Eye (tissue), 1 donor: Measurements from ENCODE around the gene CDC34.
"Not testable (repeated sequence)": the region's sequence is repeated elsewhere in the genome, so short reads cannot be mapped to it uniquely, and the experiment has no call there.

Experiments used
- DNase-seq: peaks from one replicate; pipeline ENCODE4 v3.0.0-alpha.2; 2015

CDC34 gene

DNA sequence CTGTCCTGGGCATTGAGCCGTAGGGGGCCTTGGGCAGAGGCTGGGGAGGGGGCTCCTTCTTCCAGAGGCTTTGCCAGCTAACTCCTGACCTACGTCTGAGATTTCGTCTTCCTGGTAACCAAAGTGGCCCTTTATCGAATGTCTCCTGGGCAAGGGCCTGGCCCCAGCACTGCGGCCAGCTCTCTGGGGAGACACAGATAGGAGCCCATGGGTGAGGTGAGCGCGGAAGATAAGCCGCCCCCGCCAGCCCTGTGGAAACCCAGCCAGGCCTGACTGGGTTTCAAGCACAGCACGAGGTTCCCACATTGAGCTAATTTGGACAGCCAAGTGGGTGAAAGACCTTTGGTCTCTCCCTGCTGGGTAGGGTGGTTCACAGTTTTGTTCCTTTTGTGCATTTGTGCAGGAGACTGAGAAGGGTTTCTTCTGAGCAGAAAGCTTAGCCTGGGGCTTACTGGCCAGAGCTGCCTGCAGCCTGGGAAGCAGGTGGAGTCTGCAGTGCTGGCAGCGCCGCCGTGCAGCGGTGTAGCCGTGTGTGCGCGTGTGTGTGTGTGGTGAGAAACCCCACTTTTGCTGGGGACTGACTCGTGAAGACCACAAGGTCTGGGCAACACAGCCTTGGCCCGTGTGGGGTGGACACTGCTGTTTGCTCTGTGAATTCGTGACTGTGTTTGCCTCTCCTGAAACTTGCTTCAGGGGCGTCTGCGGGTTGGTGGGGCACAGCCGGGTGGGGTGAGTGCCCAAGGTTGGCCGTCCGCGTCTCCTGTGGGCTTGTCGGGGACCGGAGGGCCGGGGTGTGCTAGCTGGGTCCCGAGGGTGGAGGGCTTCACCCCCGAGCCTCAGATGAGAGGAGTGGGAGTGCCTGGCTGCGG lies 43.3 kb downstream of the CDC34 start:
- DNase-seq = peak; percentile 61

- DNase-seq = no peak
Measured at GRCh38 chr19:575527-576506, 44.3 kb downstream of the CDC34 start.

DNA sequence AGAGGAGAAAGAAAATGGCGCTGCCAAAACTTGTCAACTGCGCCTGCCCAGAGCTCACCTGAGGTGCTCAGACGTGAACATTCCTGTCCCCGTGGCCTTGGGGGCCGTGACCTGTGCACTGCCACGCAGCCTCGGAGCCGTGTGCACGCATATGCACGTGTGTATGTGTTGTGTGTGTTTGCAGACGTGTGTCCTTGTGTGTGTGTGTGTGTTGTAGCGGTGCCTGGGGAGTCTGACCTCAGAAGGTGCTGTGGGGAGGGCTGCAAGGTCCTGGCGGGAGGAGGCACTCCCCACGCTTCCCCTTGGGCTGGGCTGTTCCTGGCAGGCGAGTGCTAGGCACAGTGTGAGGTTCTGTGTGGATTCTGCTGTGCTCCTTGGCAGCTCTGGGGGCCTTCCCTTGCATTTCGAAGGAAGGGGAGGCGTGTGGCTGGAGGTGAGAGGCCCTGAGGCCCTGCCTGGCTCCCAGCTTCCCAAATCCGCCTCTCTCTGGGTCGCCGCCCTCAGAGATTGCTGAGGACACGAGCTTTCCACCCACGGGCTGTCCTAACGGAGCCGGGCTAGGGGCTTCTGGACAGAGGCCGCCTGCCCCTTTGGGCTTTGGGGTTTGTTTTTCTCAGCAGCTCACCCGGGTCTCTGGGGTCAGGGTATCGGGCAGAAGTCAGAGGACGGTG lies 45.3 kb downstream of the CDC34 start:
- no peak for DNase-seq

- DNase-seq = no peak
Measured at GRCh38 chr19:577439-578392, 46.2 kb downstream of the CDC34 start.

GRCh38 chr19:579111-579841 lies 47.7 kb downstream of the CDC34 start:
- DNase-seq = no peak

DNA sequence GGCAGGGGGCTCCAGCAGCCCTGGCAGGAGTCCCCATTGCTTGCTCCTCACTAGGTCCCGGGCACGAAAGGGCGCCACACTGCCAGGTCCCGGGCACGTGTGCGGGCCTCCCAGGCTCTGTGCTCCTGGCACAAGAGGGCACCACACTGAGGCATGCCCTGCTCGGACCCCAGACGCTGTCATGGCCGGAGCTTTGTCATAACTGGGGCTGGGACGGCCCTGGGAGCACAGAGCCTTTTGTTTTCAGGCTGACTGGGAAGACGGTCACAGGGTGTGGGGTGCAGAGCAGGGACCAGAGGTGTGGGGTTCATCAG lies 48.2 kb downstream of the CDC34 start:
- DNase-seq = no peak

- DNase-seq = no peak
Measured at GRCh38 chr19:580274-580835, 48.8 kb downstream of the CDC34 start.

DNA sequence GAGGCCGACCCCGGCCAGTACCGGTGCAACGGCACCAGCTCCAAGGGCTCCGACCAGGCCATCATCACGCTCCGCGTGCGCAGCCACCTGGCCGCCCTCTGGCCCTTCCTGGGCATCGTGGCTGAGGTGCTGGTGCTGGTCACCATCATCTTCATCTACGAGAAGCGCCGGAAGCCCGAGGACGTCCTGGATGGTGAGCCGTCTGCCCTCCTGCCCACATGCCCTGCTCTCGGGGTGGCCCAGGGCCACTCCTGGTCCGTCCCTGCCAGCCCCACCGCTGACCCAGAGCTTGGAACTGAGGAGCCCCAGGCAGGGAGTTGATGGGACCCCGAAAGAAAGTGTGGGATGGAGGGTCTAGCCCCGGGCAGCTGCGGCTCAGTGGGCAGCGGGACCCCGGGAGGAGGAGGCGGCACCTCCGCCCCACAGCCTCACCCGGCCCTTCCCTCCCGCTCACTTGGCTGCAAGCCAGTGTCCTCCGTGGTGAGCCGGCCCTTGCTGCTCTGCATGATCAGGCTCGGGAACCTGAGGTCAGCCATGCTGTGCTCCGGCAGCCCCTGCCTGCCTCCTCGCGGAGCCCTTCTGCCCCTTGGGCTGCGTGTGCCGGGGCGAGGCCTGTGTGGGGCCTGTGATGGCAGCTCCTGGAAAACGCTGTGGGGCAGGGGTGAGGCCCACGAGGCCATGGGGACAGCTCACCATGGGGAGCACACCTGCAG lies 50.0 kb downstream of the CDC34 start:
- DNase-seq = no peak

- no peak for DNase-seq
Measured at GRCh38 chr19:582497-583197, 51.1 kb downstream of the CDC34 start.

DNA sequence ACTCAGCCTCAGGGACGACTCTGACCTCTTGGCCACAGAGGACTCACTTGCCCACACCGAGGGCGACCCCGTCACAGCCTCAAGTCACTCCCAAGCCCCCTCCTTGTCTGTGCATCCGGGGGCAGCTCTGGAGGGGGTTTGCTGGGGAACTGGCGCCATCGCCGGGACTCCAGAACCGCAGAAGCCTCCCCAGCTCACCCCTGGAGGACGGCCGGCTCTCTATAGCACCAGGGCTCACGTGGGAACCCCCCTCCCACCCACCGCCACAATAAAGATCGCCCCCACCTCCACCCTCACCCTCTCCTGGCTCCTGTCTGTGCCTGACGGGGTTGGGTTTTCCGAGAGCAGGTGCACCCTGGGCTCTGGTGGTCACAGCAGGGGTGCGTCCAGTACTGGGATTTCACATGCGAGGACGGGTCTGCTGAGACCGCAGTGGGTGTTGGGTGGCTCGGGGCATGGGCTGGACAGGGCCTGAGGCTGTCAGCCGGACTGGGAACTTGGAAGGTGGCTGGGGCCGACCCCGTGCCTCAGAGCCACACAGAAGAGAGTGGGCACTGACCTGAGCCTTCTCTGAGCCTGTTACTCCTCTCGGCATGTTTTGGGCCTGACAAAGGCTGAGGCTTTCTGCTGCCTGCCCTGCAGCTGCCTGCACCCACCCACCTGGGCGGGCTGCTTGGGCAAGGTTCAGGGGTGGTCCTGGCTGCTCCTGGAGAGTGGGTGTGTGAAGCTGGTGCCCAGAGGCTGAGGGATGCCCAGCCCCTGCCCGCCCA lies 51.8 kb downstream of the CDC34 start:
- no peak for DNase-seq

DNA sequence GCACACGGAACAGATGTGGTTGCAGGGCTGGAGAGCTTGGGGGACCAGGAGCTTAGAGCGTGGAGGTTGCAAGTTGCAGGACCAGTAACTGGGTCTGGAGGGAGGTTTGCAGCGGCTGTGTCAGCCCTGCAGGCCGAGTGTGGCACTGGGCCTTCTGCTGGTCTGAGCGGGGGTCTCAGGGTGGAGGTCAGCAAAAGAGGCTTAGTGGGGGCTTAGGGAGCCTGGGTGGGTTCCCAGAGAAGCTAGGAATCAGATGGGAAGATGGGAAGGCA lies 52.3 kb downstream of the CDC34 start:
- no peak for DNase-seq

DNA sequence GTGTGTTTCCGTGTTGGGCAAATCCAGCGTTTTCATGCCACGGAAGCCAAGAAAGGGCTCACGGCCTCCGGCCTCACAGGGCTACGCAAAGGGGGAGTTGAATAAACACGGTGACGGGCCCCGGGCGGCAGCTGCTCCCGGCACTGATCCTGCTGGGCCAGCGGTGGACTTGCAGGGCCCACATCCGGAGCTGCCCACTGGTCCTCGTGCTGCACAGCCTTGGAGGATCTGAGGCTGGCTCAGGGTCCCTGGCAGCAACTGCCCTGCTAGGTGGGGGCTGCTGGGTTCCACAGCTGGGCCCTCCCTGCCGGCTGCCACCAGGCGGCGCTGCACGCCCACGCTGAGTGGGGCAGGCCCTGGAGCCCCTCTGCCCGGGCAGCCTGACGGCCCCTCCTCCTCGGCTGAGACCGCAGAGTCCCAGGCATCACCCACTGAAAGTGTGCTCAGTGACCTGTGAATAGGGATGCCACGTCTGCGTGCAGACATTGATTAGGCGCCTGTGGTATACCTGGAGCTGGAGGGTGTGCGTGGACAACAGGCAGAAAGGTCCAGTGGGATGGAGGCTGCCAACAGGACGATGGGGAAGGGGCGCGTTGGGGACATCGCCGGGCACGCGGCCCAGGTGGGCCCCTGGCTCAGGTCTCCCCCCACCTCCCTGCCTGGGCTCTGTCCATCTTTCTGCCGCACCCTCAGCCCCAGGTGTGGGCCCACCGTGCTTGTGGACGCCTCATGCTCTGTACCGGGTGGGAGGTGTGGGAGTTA lies 52.9 kb downstream of the CDC34 start:
- DNase-seq = peak; percentile 83

- not testable (repeated sequence) for DNase-seq
Measured at GRCh38 chr19:585146-585545, 53.6 kb downstream of the CDC34 start.

DNA sequence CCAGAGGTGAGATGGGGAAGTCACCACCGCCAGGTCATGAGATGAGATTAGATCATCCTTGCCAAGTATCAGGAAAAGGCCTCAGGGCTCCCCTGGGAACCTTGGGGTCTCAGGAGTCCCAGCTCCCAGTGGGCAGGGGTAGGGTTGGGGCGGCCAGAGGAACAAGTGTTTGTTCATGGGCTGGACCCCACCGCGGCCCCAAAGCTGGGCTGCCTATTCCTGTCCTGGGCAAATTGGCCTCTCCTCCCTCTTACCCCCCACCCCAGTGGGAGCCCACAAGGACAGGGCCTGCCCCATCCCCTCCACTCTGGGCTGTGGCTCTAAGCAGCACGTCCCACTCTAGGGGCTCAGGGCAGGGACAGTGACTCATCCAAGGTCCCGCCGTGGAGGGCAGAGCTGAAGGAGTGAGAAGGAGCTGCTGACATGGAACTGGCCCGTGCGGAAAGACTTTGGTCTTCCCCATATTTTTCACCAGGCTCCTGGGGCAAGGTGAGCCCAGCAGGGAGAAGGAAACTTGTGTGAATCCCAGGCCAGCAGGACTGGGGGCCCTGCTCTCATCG lies 54.1 kb downstream of the CDC34 start:
- no peak for DNase-seq

DNA sequence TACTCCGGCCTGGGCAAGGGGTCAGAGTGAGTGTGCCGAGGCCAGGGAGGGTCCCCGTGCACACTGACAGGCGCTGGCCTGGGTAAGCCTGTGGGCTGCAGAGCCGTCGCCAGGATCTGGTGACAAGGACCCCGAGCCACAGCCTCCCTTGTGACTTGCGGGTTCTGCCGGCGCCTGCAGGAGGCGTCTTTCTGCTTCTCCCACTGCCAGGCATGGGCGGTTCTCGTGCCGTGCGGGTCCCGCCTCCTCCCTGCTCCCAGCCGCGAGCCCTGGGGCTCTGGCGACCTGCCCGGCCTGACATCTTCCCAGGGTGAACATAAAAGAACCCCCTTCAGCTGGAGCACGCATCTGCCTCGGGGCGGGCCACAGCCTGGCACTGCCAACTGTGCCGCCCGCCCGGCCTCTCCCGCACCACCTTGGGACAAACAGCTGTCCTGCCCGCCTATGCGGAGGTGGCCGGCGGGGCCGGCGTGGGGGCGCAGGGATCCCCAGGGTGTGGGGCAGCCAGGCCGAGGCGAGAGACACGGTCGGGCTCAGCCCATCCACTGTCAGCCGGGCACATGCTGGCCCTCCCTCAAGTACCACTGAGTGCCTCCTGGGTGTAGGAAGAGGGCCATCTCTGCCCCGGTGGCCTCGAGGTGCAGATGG lies 56.7 kb downstream of the CDC34 start:
- DNase-seq = peak; percentile 75

DNA sequence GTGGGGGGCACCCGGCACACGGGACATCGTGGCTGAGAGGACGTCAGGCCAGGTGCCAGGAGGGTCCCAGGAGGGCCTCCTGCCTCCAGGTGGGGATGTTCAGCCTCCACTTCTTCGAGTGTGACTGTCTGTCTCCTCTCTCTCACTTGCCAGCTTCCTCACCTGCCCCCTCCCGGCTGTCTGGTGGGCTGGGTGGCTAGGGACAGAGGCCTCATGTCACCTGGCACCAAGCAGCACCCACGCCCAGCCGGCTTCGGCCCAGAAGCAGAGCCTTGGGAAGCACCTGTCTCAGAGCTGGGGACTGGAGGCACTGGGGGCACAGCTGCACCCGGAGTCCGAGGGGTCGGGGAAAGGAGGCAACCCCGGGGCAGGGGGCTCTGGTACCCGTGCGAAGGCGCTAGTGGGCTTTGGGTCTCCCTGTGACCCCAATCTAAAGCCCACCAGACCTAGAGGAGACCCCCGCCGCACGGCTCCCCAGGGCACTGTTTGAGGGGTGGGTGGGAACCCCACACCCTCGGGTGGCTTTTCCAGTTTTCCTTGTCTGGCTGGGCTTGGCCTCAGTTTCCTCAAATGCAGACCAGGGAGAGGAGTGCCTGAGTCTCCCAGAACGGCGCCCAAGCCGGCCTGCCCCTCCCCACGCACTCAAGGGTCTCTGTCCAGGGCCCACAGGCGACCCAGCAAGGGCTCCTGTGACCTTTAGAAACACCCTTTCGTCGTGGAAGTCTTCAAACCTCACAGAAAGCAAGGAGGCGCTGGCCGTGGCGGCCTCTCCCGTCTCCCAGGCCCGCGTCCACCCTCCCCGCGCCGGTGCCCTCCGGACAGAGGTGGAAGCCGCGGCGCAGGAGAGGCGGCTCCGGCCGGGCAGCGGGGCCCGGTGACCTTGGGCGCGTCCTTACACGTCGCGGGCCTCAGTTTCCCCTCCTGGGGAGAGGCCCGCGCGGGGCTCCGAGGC lies 57.5 kb downstream of the CDC34 start:
- DNase-seq = no peak
